ENCODE measurements around the gene SH2D3A. TPM values are rescaled to one million over a fixed set of nuclear protein-coding genes. Genes with fewer than 3 reads are reported as not detected.
A peak's percentile ranks its signal among the peaks of the same experiment; 100 is the strongest.

SH2D3A gene
- total and polyA plus RNA-seq, 2 donors (not counting 3 experiments of a cell fraction or from before 2014, with no cell fraction given), result 0.04 to 0.53 TPM

- no peaks in the 10 kb centered on the region for H3K9me1 ChIP-seq (replicated peaks; ENCODE audit: control insufficient read depth, extremely low read depth, insufficient read depth, low read length)
- intact Hi-C loops (cut with micrococcal nuclease), result loop anchor here (1.0 to 10.0 kb wide), 6 partner anchors 62 to 365 kb away; partner anchors contain the start of genes ALKBH7, KHSRP, TNFSF14 and TNFSF9
- TSS peak; percentile 34 for BruUV-seq (replicated peaks)
- POLR2A ChIA-PET, result interaction anchor here (0.6 kb wide), 1 partner anchor 128 kb away, joined by 3 read pairs; no protein-coding TSS in a partner anchor
- CTCF ChIA-PET, result interaction anchor here (0.8 to 6.2 kb wide), 8 partner anchors 9 to 220 kb away, joined by 3 to 179 read pairs (median 3); no protein-coding TSS in a partner anchor
- dilution Hi-C loops (cut with MboI; ENCODE audit: extremely low pct_ligation_motif_present, low sequenced_read_pairs), result no loop called here
- DNase-seq (ENCODE audit: low read depth, low spot score) (no peak), FAIRE-seq (no peak)
- peaks cover 0 to 4% of the 10 kb centered on the region in 2 experiments for H3K36me3 ChIP-seq (ENCODE audit: control insufficient read depth in 2 of 2, extremely low read depth in 1 of 2, insufficient read depth in 2 of 2, low read length in 2 of 2)
- peak overlapping the region; percentile 88 for H3K27ac ChIP-seq (ENCODE audit: insufficient read depth, low read depth, low read length)
- H3K27me3 ChIP-seq (ENCODE audit: control insufficient read depth in 2 of 2, insufficient read depth in 2 of 2, low read length in 2 of 2), result no peaks in the 10 kb centered on the region
- H3K9me3 ChIP-seq (replicated peaks; ENCODE audit: control insufficient read depth, insufficient read depth, low read length), result no peaks in the 10 kb centered on the region
- peak overlapping the region; percentile 89 for H3K9ac ChIP-seq (replicated peaks; ENCODE audit: extremely low read depth, insufficient read depth, low read length)
- H3K4me1 ChIP-seq (ENCODE audit: control insufficient read depth, extremely low read depth, insufficient read depth, low read length), result peaks cover 46% of the 10 kb centered on the region
- H3K4me2 ChIP-seq (ENCODE audit: insufficient read depth, low read length), result peak overlapping the region; percentile 94
- peak overlapping the region; percentile 49 to 99 (median 95) for H3K4me3 ChIP-seq (replicated peaks in 1 of 3; ENCODE audit: insufficient read depth in 1 of 3, low read depth in 1 of 3, low read length in 3 of 3)
- peaks cover 23% of the 10 kb centered on the region for H3K79me2 ChIP-seq (ENCODE audit: control insufficient read depth, insufficient read depth, low read length)
- no peak for TF ChIP-seq FOS (IDR thresholded peaks at IDR 0.05; ENCODE audit: borderline replicate concordance, insufficient read depth, low read length)
- TF ChIP-seq CTCF (IDR thresholded peaks at IDR 0.05; ENCODE audit: extremely low read depth in 1 of 2, insufficient read depth in 1 of 2, low read depth in 1 of 2, low read length in 2 of 2), result peak in 1 of 2 donors; percentile 1
- peak overlapping the region; percentile 18 for H2AFZ ChIP-seq (ENCODE audit: low read depth, low read length)
- no peaks in the 10 kb centered on the region for H4K20me1 ChIP-seq (replicated peaks; ENCODE audit: control insufficient read depth, extremely low read depth, insufficient read depth, low read length)
Measured at GRCh38 chr19:6736917-6737283, 30.3 kb downstream of the SH2D3A start.

GRCh38 chr19:6736169-6736916 is 30.9 kb downstream of the SH2D3A start:
- CTCF ChIA-PET, result interaction anchor here (1.0 to 6.2 kb wide), 7 partner anchors 8 to 220 kb away, joined by 3 to 179 read pairs (median 3); no protein-coding TSS in a partner anchor
- POLR2A ChIA-PET, result interaction anchor here (0.6 kb wide), 1 partner anchor 127 kb away, joined by 3 read pairs; no protein-coding TSS in a partner anchor

More at GRCh38 chr19:6736169-6736916, 30.9 kb downstream of the SH2D3A start:
- intact Hi-C loops (cut with micrococcal nuclease), result loop anchor here (1.0 to 10.0 kb wide), 6 partner anchors 62 to 364 kb away; partner anchors contain the start of genes ALKBH7, KHSRP, TNFSF14 and TNFSF9
- Histone ChIP-seq H3K9ac (replicated peaks; ENCODE audit: extremely low read depth, insufficient read depth, low read length) (peak overlapping the region; percentile 89), H2AFZ (ENCODE audit: low read depth, low read length) (peak overlapping the region; percentile 18), H3K79me2 (ENCODE audit: control insufficient read depth, insufficient read depth, low read length) (peaks cover 21% of the 10 kb centered on the region), H3K4me1 (ENCODE audit: control insufficient read depth, extremely low read depth, insufficient read depth, low read length) (peaks cover 44% of the 10 kb centered on the region), H3K4me3 (replicated peaks in 1 of 3; ENCODE audit: insufficient read depth in 1 of 3, low read depth in 1 of 3, low read length in 3 of 3) (peak overlapping the region; percentile 49 to 99 (median 95)), H3K27me3 (ENCODE audit: control insufficient read depth in 2 of 2, insufficient read depth in 2 of 2, low read length in 2 of 2) (no peaks in the 10 kb centered on the region), H3K9me3 (replicated peaks; ENCODE audit: control insufficient read depth, insufficient read depth, low read length) (no peaks in the 10 kb centered on the region), H4K20me1 (replicated peaks; ENCODE audit: control insufficient read depth, extremely low read depth, insufficient read depth, low read length) (no peaks in the 10 kb centered on the region), H3K36me3 (ENCODE audit: control insufficient read depth in 2 of 2, extremely low read depth in 1 of 2, insufficient read depth in 2 of 2, low read length in 2 of 2) (peaks cover 0 to 5% of the 10 kb centered on the region in 2 experiments), H3K9me1 (replicated peaks; ENCODE audit: control insufficient read depth, extremely low read depth, insufficient read depth, low read length) (no peaks in the 10 kb centered on the region), H3K27ac (ENCODE audit: insufficient read depth, low read depth, low read length) (peak overlapping the region; percentile 88), H3K4me2 (ENCODE audit: insufficient read depth, low read length) (peak overlapping the region; percentile 94)
- TF ChIP-seq POLR2AphosphoS5 (IDR thresholded peaks at IDR 0.05; ENCODE audit: insufficient read depth, low read depth, low read length), result peak; percentile 41
- TF ChIP-seq JUN (IDR thresholded peaks at IDR 0.05; ENCODE audit: borderline replicate concordance, insufficient read depth, insufficient read length, low read depth), result no peak
- peak; percentile 60 to 71 for TF ChIP-seq CTCF (IDR thresholded peaks at IDR 0.05; ENCODE audit: extremely low read depth in 1 of 2, insufficient read depth in 1 of 2, low read depth in 1 of 2, low read length in 2 of 2)
- peak; percentile 84 for DNase-seq (ENCODE audit: low read depth, low spot score)
- FAIRE-seq, result peak; percentile 89
- dilution Hi-C loops (cut with MboI; ENCODE audit: extremely low pct_ligation_motif_present, low sequenced_read_pairs), result no loop called here
- BruUV-seq (replicated peaks), result no TSS peak
